Measurements from ENCODE around the gene TFIP11.

Gene TFIP11

DNA sequence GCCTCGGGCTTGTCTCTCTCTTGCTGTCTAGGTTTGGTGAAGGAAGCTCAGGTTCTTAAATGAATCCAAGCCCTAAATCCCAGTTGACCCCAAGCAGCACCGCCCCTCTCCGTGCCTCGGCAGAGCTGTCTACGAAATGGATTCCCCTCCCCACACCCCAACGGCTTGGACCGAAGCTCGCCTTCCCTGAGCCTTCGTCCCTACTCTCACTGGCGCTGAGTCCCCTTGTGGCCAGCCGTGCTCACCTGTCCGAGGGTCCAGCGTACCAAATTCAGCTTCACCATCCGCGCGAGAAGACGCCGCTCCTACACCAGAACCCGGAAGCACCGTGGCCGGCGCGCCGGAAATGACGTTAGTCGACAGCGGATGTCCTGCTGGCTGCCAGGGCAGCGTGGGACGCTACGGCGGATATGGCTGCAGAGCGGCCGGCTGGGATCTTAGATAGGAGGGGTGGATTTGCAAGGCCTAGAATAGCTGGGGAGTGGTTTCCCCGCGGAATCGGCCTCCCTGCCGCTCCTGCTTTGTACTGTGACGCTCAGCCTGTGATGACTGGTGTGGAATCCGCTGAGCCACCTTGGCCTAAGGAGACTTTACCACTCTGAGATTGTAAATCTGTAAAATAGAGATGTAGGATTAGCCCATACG is at the start of gene TFIP11:
TSS of gene TFIP11 (minus strand) at position 325 of the 645 bp plus-strand sequence. CDS start 2,201 bp downstream, outside the sequence.
- peak; percentile 88 for DNase-seq

DNA sequence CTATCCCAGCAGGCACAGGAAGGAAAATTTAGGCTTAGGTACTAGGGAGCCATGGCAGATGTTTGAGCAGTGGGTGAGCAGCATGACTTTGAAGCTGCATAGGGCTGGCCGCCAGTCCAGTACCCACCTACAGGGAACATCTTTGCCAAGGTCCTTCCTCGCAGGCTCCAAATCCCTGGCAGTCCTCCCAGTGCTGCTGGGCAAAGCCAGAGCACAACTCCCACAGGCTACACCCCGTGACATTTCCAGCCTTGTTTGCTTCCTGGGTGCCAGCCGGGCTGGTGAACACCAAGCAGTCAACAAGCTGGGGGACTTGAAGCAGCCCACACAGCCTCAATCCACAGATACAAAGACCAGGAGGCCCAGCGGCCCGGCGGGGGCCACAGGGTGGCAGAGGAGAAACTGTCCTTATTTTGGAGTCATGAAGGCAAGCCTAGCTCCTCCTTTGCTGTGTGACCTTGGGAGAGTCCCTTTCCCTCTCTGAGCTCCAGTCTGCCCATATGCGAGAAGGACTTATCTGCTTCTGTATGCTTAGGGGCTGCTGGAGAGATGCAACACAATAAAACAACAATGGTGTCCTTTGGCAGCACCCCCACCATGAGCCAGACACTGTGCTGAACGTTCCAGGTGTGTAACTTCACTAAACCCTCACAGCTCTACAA is 49.6 kb upstream of the TFIP11 start:
- no peak for DNase-seq

DNA sequence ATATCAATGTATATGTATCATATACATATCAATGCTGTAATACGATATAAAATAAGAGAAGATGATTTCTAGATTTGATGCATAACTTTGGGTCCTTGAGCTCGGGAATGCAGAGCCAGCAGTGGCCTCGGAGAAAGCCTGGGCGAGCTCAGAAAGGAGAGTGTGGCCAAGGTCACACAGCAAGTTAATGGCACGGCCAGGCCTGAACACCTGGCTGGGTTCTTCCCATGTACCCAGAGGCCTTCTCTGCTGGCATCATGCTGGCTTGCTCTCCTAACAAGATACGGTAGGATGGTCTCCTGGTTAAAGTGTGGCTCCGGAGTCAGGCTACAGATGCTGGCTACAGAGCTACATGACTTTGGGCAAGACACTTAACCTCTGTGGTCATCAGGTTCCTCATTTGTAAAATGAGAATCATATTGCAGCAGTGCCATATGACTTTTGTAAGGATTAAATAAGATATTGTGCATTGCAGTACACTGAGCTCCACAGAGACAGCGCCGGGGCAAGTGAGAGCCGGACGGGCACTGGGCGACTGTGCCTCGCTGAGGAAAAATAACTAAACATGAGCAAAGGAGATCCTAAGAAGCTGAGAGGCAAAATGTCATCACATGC is 47.8 kb upstream of the TFIP11 start:
- DNase-seq = no peak

DNA sequence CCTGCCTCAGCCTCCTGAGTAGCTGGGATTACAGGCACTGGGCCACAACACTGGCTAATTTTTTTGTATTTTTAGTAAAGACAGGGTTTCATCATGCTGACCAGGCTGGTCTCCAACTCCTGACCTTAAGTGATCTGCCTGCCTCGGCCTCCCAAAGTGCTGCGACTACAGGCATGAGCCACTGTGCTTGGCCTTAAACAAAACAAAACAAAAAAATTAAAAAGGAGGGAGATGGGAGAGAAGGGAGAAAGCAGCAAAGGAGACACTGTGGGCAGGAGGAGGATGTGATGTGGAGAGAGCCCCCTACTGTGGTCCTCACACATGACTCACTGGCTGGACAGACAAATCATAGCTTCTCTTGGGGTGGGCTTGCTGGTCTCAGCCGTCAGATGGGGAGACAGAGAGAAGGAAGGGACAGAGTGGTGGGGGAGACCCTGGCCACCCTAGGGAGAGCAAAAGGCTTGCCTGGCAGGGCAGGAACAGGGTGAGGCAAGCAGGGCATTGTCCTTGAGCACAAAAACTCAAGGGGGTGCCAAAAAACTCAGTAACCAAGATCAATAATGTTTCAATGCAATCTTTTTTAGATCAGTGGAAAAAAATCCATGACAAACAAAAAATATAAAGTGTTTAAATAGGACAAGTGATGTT is 46.1 kb upstream of the TFIP11 start:
- DNase-seq = no peak

DNA sequence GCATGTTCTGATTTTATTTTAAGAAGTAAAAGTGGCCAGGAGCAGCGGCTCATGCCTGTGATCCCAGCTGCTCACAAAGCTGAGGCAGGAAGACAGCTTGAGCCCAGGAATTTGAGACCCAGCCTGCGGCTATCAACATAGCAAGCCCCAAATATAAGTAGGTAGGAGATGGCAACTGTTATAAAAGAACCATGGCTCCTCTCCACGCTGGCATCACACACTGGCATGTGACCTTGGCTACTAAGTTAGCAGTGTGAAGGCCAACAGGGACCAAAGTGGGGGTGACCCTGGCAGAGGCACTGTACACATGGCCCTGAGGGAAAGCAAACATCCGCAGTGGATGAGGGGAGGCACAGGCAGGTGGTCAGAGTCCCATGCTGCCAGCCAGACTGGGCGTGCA is 44.6 kb upstream of the TFIP11 start:
- DNase-seq = no peak

DNA sequence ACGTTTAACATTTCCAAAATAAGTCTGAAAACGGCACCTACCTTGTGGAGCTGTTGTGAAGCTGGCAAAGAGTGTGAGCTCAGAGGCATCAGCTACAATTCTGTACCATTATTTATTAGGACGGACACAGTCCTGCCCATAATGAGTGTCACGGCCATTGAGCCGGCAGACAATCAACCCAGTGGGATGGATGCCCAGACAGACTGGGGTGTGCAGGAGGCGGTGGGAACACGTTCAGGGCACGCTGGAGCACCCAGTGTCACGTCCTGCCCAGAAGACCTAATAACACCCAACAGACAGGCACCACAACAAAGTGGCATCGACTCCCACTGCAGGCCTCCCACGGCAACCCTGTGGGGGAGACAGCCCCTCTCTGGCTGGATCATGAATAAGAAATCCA is 43.2 kb upstream of the TFIP11 start:
- no peak for DNase-seq

DNA sequence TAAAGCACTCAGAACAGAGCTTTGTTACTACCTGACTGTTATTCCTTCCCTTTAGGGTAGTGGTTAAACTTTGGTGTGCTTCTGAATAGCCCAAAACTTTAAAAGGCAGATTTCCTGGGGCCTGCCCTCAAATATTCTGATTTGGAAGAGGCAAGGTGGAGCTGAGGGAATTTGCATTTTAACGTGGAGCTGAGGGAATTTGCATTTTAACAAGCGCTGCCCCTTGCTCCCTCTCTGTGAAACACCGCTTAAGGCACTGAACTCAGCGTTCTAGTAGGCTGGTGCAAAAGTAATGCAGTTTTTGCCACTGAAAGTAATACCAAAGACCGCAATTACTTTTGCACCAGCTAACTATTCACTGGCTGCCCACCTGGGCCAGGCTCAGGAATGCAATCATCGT is 42.7 kb upstream of the TFIP11 start:
- DNase-seq = no peak

DNA sequence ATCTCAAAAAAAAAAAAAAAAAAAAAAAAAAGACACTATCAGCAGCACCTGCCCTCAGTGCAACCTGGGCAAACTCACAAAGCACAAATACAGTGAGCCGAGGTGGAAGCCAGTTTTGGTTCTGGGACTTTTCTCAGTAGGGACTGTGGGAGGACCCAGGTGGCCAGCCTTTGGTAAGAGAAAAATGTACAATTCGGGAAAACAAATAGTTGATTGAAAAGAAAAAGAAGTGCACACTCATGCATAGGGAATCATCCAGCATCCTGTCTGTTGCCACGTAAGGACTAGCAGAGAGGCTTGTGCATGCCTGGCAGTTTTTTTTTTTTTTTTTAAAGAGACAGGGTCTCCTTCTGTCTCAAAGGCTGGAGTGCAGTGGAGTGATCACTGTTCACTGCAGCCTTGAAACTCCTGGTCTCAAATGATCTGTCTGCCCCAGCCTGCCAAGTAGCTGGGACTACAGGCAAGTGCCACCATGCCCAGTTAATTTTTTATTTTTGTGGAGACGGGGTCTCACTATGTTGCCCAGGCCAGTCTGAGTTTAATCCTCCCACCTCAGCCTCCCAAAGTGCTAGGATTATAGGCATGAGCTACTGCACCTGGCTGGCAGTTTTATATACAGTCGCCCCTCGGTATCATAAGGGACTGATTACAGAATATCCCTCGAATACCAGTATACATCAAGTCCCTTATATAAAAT is 40.9 kb upstream of the TFIP11 start:
- DNase-seq = no peak

DNA sequence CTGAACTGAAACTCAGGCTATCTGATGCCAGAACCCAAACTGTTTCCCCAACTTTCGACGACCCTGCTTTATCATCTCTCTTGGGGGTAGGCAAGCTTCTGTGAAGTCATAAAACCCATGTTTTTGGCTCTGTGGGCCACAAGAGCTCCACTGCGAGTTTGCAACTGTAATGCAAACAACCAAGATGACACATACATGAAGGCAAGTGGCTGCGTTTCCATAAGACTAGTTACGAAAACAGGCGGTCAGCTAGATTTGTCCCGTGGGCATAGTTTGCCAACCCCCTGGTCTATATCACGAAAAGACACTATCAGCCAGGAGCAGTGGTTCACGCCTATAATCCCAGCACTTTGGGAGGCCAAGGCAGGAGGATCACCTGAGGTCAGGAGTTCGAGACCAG is 40.2 kb upstream of the TFIP11 start:
- DNase-seq = no peak

DNA sequence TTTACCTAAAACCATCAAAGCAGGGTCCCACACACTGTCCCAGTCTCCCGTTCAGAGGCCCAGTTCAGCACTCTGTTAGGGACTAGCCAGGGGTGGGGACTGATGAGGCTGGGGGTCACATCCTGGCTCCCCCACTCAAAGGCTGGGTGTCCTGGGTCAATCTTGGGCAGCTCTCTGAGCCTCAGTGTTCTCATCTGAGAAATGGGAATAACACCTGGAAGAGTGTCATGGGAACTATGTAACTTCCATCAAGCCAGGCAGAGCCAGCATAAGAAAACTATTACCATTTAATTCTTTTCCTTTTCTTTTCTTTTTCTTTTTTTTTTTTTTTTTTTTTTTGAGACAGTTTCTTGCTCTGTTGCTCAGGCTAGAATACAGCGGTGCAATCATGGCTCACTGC is 39.3 kb upstream of the TFIP11 start:
- no peak for DNase-seq

DNA sequence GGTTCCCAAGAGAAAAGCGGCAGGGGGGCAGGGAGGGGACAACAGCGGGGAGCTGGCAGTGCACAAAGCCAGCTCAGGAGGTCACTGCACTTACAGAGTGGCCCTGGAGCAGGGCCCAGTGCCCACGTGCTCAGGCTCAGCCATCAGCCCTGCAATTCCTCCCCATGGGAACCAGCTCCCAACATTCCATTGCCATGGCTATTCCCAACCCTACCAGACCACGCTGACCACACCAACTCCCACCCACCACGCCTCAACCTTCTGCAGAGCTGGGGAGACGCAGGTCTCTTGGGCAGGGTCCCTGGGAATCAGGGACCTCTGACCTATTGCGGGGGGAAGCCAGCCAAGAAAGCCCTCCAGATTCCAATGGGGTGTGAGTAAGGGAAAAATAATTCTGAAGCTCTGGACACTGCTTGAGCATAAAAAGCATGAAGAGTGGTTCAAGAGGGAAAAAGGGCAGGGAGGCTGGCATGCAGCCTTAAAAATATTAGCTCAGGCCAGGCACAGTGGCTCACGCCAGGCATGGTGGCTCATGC is 38.3 kb upstream of the TFIP11 start:
- no peak for DNase-seq

DNA sequence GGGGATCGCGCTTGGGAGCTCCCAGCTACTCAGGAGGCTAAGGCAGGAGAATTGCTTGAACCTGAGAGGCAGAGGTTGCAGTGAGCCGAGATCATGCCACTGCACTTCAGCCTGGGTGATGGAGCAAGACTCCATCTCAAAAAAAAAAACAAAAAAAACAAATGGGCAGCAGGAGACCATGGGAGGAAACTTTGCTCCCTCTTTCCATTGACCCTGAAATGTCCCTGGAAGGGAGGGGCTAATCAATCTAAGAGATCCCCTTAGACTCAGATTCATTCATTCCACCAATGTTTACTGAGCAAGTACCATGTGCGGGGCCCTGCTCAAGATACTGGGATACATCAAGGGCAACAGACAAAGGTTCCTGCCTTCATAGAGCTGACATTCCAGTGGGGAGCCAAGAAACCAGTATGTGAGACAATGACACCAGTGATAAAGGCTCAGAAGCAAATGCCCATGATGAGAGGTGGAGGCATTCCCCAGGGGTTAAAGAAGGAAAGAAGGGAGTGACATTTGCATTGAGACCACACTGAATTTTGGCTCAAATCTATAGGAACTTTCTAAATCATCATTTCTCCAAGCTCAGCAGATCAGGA is 37.7 kb upstream of the TFIP11 start:
- DNase-seq = no peak

DNA sequence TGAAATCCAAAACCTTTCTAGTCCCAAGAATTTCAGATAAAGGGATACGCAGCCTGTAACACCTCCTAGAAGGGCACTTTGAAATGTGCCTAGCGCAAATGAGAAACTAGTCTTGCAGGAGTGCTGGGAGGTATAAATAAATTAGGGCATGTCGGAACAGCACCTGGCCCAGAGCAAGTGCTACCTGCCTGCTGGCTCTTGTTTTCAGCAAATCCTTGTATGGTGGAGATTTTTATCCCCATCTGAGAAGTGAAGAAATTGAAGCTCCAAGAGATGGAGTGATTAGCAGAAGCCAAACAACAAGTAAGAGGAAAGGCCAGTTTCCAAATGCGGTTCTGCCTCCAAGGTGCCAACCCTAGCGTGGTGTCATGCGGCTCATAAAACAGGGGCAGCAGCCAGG is 36.7 kb upstream of the TFIP11 start:
- no peak for DNase-seq

DNA sequence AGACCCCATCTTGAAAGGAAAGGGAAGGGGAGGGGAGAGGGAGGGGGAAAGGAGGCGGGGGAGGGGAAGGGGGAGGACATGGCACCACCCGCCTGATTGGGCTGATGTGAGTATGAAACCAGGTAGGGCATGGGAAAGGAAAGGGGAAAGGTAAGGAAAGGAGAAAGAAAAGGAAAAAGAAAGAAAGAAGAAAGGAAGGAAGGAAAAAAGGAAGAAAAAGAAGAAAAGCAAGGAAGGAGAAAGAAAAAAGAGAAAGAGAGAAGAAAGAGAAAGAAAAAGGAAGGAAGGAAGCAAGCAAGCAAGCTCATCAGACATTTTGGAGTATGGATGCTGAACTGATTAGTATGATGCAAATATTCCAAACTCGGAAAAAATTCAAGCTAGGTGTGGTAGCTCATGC is 36.0 kb upstream of the TFIP11 start:
- no peak for DNase-seq

DNA sequence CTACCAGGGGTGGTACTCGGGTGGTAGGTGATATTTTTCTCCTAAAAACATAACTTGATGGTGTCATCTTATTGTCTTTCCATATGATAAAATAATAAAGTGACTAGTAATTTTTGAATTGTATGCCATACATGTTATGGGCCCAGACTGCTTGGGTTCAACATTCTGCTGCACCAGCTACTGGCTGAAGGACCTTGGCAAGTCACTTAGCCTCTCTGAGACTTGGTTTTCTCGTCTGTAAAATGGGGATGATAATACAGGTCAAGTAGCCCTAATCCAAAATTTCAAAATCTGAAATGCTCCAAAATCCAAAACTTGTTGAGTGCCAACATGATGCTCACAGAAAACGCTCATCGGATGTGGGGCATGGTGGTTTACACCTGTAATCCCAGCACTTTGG is 35.6 kb upstream of the TFIP11 start:
- DNase-seq = no peak

DNA sequence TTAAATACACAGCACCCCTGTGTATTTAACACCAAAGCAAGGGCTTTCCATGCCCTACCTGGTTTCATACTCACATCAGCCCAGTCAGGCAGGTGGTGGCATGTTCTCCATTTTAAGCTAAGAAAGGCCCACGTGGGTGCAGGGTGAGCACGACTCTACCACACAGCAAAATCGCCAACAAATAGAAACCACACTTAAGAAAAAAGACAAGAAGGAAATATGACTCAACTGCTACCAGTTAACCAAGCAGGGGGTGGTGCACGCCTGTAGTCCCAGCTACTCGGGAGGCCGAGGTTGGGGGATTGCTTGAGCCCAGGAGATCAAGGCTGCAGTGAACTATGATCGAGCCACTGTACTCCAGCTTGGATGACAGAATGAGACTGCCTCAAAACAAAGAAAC is 35.2 kb upstream of the TFIP11 start:
- DNase-seq = peak; percentile 10

DNA sequence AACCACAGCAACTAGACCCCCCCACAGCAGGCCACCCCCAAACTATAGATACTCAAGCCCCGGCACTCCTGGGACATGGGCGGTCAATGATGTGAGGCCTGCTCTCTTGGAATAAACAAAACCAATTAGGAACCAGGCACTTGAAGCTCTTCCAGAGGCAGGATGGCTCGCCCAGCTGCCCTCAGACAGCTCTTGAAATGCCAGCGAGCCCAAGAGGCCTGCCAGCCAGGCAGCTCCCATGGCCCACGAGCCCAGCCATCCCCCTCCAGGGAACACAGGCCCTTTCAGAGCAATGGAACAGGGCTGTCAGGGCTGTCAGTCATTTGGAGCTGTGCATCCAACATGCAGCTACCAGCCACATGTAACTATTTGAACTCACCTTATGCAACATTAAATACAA is 34.0 kb upstream of the TFIP11 start:
- DNase-seq = no peak

DNA sequence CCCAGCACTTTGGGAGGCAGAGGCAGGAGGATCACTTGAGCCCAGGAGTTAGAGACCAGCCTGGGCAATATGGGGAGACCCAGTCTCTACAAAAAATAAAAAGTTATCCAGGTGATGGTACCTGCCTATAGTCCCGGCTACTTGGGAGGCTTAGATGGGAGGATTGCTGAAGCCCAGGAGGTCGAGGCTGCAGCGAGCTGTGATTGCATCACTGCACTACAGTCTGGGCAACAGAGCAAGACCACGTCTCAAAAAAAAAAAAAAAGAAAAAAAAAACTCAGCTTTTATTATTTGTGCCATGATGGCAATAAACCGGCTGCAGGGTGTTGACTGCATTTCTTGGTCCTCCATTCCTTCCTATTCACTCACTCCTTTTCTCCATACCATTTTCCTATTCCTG is 33.6 kb upstream of the TFIP11 start:
- no peak for DNase-seq

DNA sequence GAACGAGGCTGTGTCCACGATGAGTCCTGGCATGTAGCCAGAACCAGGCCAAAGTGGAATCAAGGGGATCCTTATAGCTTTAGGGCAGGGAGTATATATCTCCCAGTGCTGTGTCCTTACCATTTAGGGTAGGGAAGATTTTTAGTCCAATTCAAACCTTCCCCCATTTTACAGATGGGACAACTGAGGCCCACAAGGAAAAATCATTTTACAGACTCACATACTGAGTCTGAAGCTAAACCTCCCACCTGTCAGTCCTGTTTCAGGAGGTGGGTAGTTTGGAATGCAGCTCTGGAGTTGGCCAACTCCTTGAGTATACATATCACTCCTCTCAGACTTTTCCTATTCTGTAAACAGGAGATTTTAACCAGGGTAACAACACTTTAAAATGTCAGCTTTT is 33.1 kb upstream of the TFIP11 start:
- DNase-seq = no peak

DNA sequence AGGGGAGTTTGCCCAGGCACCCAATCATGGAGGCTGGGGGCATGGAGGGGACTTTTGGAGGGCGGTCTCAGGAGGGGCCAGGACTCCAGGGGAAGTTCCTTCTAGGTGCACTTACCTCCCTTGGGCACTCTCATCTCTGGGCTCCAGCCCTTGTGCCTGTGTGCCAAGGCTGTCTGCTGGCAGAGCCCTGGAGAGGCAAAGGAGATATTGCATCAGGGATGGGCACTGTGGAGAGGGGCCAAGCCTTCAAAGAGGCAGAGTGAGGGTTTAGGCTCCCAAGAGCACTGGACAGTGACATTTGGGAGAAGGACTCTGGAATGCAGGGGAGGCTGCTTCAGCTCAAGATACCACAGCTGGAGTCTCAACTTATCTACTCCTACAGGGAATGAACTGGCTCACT is 32.2 kb upstream of the TFIP11 start:
- DNase-seq = no peak

DNA sequence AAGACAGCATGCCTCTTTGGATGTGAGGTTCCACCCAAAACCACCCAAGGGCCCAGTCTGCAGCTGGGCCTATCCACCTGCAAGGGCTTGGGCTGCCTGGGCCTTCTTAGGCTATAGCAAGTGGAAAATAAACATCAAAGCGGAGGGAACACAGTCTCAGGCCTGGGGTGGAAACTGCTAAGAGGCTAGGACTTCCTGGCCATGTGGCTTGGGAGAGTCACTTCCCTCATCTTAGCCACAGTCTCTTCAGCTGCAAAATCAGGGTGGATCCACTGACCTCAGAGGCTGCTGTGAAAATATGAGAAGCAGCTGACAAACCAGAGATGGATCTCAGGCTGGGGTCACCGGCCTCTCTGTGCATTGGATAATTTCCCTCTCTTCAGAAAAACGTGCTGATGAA is 30.6 kb upstream of the TFIP11 start:
- DNase-seq = no peak

DNA sequence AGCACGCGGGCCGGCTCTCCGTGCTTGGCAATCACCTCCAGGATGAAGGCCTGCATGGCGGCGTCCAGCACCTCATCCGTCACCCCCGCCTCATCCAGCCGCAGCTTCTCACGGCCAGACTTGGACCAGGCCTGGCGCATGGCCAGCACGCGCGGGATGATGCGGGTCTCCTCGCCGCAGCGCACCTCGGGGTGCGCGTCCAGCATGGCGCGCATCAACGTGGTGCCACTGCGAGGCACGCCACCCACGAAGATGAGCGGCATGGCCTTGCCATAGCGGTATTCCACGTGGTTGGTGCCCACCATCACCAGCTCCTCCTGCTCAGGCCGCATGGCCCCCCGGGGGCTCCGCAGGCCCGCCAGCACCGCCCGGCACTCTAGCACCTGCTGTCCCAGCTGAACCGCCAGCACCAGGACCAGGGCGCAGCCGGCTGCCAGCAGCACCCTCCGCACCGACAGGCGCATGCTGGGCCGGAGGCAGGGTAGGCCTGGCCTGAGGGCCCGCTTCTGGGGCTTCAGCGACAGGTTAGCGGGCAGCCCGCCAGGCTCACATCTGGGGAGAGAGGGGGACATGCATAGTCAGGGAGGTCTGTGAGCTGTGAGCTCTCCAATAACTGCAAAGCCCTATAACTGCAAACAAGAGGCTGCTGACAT is 29.0 kb upstream of the TFIP11 start:
- DNase-seq = no peak

Data from activated gamma-delta T cell treated with Interleukin-2 at 50 U/mL for 16 hours (primary cell).